AG08395 (cell line): ENCODE measurements around the gene PRKAG2.

Experiments used
- DNase-seq: peaks from one replicate; pipeline ENCODE4 v3.0.0; 2012; ENCODE audit warnings: mixed read lengths, low spot score

The PRKAG2 gene

DNA sequence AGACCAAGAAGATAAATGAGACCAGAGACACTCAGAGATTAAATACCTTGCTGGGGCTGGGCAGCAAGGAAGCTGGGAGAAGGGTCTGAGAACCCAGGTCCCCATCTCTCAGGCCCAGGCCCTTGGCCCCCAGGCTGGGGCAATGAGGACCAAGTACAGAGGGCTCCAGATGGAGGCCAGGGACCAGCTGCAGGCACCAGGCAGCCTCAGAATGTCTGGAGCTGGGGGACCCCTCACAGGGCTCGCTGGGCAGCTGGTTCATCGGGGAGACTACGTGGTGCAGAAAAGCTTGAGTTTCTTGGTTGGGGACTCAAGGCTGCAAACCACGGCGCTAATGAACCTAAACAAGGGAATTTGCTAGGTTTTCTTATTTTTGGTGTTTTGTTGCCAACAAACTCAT lies 75.6 kb downstream of the PRKAG2 start:
- no peak for DNase-seq

- no peak for DNase-seq
Observed at GRCh38 chr7:151800861-151801260, 76.1 kb downstream of the PRKAG2 start.

DNA sequence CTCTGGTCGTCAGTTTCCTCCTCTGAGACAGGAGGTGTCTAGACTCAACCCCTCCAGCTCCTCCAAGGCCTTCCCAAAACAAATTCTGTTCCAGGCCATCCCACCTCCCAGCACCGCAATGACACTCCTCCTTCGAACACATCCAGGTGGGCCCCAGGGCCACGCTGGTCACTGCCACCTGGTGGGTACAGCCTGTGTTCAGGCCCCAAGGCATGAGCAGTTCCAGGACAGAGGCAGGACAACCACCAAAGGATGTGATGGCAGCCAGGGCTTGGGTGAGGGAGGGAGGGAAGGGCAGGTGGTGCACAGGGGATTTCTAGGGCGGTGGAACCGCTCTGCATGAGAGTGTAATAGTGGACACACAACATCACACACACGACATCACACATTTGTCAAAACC lies 76.5 kb downstream of the PRKAG2 start:
- DNase-seq, result no peak

DNA sequence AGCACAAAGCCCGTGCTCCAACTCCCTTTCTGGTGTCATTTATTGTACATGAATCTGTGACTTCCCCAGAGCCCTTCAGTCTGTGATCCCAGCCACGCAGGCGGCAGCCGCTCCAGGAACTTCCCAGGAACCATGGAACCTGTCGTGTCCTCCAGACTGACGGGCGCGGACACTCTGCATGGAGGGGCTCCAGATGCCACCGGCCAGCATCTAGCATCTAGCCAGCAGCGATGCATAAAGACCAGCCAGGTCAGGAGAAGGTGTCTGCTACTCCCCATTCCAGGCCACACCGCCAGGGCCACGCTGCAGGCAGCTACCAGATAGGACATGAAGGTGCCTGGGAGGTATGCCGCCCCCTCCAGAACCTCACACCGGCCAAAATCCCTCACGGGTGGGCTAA lies 77.4 kb downstream of the PRKAG2 start:
- DNase-seq, result no peak

DNA sequence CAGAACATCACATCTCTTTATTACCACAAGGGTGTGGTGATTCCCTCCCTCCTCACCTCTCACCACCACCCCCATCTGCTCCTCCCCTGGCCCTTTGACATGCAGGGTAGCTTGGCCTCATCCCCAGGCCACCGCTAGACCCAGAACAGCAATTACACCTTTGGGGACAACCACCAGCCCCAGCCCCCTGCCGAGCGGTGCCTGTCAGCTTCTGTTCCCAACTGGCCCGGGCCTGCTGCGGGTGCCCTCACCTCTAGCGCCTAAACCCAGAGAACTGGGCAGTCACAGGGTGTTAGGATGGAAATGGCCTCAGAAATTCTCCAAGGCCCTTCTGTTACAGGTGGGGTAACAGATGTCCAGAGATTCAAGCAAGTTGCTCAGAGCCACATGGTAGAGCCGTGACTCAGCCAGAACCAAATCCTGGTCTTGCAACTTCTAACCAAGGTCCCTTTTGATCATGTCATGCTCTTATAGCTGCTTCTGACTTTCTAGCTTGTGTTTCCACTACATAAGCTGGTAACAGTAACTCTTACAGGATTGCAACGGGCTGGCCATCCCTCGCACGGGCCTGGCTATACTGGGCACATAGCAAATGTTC lies 78.0 kb downstream of the PRKAG2 start:
- no peak for DNase-seq

DNA sequence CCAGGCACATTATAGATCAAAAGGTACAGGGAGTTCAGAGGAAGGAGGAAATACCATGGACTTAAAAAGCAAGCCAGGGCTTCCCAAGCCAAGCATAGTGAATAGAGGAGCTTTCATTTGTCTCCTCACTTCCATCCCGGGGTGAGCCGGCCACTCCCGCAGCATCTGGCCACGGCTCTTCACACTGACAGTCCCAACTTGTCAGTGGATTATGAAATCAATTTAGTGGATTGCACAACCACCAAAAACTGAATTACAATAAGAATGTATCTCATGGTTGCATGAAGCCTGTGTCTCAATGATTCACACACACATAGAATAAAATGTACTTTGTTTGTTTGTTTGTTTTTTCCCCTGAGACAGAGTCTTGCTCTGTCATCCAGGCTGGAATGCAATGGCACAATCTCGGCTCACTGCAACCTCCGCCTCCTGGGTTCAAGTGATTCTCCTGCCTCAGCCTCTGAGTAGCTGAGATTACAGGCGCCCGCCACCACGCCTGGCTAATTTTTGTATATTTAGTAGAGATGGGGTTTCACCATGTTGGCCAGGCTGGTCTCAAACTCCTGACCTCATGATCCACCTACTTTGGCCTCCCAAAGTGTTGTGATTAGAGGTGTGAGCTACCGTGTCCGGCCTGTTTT lies 79.1 kb downstream of the PRKAG2 start:
- peak; percentile 82 for DNase-seq

DNA sequence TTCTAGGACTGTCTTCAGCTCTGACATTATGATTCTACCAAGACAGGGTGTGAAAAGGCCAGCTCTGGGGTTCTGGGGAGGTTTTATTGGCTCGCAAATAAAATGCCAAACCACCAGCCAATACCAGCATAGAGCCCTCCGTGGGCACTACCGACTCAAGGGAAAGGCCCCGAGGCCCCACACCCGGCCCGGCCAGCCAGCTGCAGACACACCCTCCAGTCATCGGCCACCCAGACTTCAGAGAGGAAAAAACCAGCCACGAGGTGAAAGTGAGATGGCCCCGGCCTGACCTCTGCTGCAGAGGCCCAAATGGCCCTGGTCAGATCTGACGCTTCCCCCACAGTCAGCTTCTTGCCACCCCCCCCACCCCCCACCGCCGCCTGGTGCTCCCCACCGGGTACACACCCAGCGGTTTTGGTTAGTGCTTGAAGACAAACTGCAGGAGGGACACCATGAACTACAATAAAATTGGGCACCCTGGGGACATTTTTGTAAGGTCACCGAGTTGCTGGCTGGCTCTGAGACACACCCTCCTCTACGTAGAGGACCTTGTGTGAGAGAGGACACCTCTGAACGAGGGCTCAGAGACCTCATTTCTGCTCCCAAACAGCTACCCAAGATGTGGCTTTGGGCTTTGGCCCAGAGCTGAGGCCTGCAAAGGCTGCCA lies 79.9 kb downstream of the PRKAG2 start:
- peak; percentile 31 for DNase-seq

DNA sequence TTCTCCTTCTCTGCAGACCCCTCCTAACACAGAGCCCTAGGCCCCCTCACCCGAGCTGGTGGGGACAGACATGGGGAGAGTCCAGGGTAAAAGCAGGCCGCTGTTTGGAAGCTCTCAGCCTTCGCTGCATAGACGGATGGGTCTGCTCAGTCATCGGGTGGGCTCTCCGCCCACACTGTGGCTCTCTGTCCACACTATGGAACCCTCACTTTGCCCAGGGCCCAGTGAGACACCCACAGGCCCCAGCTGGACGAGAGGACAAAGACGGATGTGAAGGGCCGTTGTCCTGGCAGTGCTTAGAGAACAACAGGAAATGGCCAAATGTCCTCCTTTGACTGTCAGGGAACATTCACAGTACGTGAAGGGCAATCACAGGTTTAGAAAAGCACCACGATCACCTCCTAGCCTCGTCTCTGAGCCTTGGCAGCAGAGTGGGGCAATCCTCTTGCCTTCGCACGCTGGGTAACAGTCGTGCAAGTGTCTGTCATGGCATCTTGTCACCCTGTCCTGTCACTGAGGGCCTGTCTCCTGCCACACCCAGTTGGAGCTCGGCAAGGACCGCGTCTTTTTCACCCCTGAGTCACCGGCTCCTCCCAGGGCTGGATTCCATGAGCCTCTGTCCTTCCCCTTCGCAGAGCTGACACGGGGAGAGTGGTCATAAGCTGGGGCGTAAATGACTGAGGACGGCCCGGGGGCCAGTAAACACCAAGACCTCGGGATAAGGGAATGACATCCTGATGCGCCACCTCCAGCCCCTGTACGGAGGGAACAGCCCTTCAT lies 80.6 kb downstream of the PRKAG2 start:
- DNase-seq, result peak; percentile 81

- DNase-seq, result no peak
Observed at GRCh38 chr7:151795168-151795811, 81.6 kb downstream of the PRKAG2 start.

- DNase-seq, result no peak
Observed at GRCh38 chr7:151794508-151795167, 82.3 kb downstream of the PRKAG2 start.

GRCh38 chr7:151793991-151794507 lies 82.9 kb downstream of the PRKAG2 start:
- DNase-seq, result no peak

DNA sequence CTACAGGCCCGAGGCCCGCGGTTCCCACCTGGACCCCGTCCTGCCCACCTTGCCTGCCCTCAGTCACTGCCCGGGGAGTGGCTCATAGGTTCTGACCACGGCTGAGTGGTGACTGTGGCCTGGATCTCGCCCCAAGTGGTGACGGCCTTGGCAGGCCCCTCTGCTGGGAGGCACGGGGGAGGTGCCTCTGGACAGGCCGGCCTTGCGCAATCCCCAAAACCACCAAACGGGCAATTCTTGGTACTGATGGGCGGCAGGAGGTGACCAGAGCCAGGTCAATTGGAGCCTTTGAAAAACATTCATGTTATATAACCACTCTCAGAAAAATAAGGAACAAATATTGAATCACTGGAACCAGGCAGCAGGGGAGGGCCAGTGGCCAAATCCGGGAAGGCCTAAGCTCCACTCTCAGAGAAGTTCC lies 83.4 kb downstream of the PRKAG2 start:
- peak; percentile 72 for DNase-seq

GRCh38 chr7:151792636-151793035 lies 84.3 kb downstream of the PRKAG2 start:
- DNase-seq, result no peak

DNA sequence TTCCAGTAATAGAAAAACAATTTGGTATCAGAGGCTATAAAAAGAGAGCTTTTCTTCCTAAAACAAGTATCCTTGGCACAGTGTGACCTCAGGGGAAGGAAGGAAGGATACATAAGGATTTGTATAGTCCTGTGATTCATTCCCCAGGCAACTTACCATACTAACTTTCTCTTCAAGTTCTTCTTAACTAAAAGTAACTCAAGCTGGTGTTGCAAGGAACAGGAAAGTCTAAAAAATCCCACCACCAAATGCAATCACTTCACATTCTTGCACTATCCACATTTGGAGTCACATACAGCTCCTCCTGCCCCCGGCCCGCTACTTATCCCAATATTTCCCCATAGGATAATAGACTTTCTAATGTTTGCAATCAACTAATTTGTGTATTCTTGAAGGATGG lies 84.8 kb downstream of the PRKAG2 start:
- DNase-seq, result no peak

DNA sequence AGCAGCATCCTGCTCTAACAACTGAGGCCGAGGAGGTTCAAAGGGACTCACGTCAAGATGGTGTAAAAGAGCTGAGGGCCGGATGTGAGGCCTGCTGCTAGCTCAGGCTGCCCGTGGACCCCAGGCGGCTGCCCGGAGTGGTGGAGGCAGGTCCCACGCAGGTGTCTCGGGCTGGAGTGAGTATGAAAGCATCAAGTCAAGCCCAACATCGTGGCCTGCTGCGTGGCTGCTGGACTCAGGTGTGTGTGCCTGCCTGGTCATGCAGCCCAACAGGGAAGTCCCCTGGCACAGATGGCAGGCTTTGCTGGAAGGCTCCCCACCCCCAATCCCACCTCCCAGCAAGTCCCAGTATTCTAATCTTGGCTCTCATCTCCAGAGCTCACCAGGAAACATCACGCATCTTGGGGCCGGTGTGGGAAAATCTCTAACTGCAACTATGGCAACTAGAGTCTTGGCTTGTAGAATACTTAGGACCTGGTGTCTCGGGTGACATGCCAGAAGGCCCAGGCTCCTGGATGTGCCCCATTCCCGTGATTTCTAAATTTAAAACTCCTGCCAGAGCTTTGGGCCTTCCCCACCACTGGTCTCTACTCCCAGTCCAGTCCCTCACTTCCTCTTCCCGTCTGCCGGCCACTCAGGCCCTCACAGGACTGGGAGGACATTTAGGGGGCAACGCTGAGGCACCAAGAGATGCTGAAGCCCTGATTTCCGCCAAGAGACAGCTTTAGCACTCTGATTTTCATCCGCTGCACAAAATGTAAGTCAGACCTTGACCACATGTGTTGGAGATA lies 85.9 kb downstream of the PRKAG2 start:
- DNase-seq, result no peak

- DNase-seq, result no peak
Observed at GRCh38 chr7:151790095-151790829, 86.7 kb downstream of the PRKAG2 start.

DNA sequence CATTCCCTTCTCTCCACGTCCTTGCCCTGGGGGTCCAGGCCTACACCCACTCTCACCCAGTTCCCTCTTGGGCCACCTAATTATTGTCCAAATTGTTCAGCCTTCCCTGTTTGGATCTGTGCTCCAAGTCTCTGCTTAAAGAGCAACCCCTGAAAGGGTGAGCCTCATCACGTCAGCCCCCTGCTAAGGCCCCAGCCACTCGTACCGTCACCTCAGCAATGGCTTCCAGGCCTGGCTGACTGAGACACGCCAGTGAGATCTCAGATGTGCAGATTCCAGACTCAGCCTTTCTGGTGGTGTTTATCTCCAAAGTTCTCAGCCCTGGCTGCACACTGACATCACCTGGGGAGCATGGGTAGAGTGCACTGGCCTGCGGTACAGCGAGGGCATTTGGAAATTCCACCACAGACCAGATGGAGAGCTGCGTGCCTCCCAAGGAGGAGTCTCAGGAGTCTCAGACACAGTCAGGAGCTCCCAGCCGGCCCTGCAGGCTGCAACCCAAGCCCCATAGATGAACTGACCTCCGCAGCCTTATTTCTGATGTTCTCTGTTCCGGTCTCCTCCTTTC lies 87.5 kb downstream of the PRKAG2 start:
- no peak for DNase-seq

- DNase-seq, result no peak
Observed at GRCh38 chr7:151787348-151787747, 89.6 kb downstream of the PRKAG2 start.

DNA sequence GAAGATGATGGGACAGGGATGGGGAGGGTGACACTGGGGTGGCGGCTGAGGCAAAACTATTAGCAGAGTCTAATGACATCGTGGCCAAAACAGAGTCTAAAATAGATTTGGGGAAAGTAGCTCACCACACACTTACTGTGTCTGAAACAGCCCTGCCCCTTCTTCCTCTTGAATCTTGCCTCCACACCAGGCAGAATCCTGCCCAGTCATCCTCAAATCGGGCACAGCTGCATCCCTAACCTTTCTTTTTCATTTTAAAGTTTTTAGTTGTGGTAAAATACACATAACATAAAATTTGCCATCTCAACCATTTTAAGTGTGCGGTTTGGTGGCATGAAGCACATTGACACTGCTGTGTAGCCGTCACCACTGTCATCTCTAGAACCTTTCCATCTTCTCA lies 90.0 kb downstream of the PRKAG2 start:
- no peak for DNase-seq

DNA sequence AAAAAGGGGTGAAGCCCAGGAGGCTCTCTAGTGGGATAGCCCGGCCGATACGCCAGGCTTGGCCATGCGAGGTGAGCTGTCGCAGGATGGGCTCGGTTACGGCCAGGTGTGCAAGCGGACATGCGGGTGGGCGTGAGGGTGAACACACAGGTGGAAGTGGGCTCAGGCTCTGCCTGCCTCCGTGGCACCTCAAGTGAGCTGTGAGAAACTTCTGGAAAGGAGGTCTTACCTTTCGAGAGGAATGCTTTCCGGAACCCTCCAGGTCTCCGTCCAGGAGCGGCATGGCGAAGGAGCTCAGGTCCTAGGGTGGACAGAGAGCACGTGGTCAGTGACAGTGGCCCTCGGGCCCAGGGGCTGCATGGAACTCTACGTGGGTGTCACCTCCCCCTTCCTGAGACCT lies 90.7 kb downstream of the PRKAG2 start:
- DNase-seq, result no peak
